Right renal pelvis (tissue), 4 donors: ENCODE data around the gene GPR137B. TPM values are rescaled to one million over a fixed set of nuclear protein-coding genes. Genes with fewer than 3 reads are reported as not detected.

Experiments used
- DNase-seq, 4 donors: peaks; one replicate each; pipeline ENCODE4 v3.0.0-alpha.2; 2013; ENCODE audit warnings: low read depth in 4 of 4, low spot score in 3 of 4, missing footprints in 1 of 4
- polyA plus RNA-seq, 4 donors: library from polyadenylated mRNA; unstranded; fragments of 120-200 nt; gene quantifications; one replicate each; pipeline ENCODE4 v1.2.1, GENCODE V29; 2013; ENCODE audit not compliant: insufficient read length in 4 of 4

GPR137B gene
- polyA plus RNA-seq, 4 donors, result 36.4 to 47.4 (median 40.7) TPM

DNA sequence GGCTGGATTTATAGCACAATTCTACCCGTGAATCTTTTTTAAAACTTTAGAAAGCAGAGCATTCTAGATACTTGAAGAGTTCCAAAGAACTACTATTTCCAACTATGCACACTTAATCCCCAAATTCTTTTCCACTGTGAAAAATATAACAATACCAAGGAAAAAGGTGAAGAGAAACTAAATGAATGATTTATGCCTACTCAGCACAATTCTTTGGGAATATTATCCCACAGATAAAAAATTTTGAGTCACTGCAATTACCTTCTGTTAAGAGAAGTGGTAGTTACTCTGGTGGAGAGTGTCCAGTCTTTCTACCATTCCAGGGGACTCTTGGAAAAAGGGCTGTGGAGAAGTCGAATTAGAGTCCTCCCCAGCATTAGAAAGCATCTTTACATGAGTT is 100.2 kb downstream of the GPR137B start:
- no peak for DNase-seq

DNA sequence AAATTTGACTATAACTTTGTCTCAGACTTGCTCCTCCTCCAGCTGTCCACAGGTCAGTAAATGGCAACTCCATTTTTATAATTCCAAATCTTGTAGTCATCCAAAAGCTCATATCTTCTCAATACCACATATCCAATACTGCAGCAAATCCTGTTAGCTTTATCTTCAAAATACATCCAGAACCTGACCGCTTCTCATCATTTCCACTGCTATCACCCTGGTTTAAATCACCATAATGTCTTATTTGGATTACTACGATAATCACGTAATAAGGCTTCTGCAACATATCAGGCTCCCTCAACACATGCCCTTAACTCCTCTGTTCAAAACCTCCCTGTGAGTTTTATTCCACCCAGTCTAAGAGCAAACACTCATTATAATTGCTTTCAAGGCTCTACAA is 104.9 kb downstream of the GPR137B start:
- no peak for DNase-seq

DNA sequence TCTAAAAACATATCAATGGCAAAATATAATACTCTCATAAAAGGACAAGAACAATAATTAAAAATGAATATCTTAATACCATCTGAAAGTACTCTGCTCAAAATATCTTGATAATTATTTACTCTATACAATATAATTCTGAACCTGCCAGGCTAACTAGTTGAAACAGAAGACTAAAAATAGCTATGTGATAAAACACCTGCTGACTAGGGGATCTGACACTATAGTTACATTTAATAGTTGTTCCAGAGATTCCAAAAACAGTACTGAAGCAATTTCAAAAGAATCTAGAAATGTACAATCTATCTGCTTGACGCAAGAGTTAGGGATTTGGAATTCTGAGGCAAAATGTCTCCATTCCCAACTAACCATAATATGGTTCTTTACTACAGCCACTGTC is 109.2 kb downstream of the GPR137B start:
- no peak for DNase-seq

DNA sequence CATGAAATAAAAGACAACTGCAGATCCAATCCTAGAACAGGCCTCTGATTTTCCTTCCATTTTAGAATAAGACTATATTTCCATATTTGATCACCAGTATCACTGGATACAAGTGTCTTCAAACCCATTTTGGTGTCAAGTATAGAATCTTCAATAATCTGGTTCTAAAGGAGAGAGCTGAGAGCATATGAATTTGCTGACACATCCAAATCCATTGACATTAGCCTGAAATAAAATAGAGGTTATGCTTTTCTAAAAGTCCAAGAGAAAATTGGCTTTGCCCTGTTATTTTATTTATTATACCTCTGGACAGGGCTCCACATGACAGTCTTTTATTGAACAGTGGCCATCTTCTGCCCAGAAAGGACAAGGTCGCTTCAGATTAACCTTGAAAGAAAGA is 110.8 kb downstream of the GPR137B start:
- DNase-seq, result no peak

DNA sequence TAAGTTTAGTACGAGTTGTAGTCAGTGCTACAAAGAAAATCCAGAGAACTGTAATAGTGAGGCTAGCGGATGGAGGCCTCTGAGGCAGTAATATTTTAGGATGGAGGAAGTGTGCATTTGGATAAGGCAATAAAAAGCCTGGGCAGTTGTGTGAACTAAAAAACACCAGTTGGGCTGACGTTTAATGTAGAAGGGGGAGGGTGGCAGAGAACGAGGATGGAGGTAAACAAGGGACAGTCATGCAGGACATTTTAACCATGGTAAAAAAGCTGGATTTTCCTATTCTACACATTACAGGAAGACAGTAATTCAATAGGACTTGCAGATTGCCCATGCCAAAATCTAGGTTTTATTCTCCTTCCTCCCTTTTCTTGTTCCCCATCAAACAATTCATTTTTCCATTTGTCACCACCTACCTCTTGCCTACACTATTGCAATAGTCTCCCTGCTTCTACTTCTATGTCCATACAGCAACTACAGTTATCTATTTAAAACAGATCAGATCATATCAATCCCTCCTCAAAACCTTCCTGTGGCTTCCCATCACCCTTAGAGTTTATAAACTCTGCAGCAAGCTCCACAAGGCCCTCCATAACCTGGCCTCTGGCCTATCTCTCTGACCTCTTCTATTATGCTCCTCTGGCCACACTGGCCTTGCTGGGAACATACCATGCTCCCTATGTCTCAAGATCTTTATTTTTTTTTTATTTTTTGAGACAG is 111.7 kb downstream of the GPR137B start:
- DNase-seq, result no peak

DNA sequence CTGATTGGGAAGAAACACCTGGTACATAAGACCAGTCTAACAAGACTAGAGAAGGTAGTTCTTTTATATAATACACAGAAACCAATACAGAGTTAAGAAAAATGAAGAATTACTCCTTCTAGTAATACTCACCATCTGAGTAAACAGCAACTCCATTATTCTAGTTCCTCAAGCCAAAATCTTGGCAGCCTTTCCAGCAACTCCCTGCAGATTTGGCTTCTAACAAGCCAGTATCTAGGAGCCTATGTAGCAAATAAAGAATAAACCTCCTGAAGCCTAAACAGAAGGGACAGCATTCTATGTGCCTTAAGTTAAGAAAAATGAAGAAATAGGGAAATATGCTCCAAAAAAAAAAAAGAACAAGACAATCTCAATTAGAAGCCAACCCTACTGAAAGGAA is 114.9 kb downstream of the GPR137B start:
- DNase-seq, result no peak

DNA sequence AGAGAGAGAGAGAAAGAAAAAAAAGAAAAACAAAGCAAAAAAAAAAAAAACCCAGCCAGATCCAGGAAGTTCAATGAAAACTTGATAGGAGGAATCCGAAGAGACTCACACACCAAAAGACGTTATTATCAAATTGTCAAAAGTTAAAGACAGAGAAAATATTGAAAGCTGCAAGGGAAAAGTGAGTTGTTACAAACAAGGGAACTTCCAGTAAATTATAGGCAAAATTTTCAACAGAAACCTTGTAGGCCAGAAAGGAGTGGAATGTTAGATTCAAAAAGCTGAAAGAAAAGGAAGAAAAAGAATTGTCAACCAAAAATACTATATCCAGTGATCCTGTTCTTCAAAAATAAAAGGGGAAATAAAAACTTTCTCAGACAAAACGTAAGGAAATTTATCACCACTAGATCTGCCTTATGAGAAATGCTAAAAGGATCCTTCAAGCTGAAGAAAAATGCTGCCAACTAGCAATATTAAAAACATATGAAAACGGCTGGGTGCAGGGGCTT is 115.8 kb downstream of the GPR137B start:
- DNase-seq, result no peak

Other genes starting within 250 kb of the GPR137B start
- 100 to 1,000 TPM; 190 to 219 (median 207) TPM for gene NID1, start 77.4 kb upstream of the GPR137B start, polyA plus RNA-seq
- 10 to 100 TPM; 11.3 to 16.7 (median 13.7) TPM for gene ERO1B, start 139.4 kb downstream of the GPR137B start, polyA plus RNA-seq